ENCODE measurements around the gene ZNF341. TPM values are rescaled to one million over a fixed set of nuclear protein-coding genes. Genes with fewer than 3 reads are reported as not detected.

Gene ZNF341
- polyA plus RNA-seq, 1 donor (not counting 4 experiments of a cell fraction or from before 2014, with no cell fraction given) = 1.7 TPM

GRCh38 chr20:33837096-33837830 is 105.5 kb downstream of the ZNF341 start:
- Histone ChIP-seq H3K27me3 (ENCODE audit: control insufficient read depth, extremely low read depth, insufficient read depth, low read length) (no peaks in the 10 kb centered on the region), H3K4me1 (ENCODE audit: control insufficient read depth, extremely low read depth, insufficient read depth, low read length) (peaks cover 28% of the 10 kb centered on the region), H3K4me3 (ENCODE audit: control insufficient read depth in 2 of 3, extremely low read depth in 1 of 3, insufficient read depth in 2 of 3, low read depth in 1 of 3, low read length in 3 of 3) (no peak overlapping the region), H3K4me2 (ENCODE audit: control insufficient read depth, extremely low read depth, insufficient read depth, low read depth, low read length) (peak overlapping the region; percentile 65), H3K27ac (ENCODE audit: control insufficient read depth, insufficient read depth, low read length) (no peak overlapping the region), H3K36me3 (ENCODE audit: control insufficient read depth in 2 of 2, extremely low read depth in 1 of 2, insufficient read depth in 2 of 2, low read length in 2 of 2) (peaks cover 0 to 5% of the 10 kb centered on the region in 2 experiments), H3K79me2 (ENCODE audit: control insufficient read depth, insufficient read depth, low read length) (peaks cover 86% of the 10 kb centered on the region), H4K20me1 (ENCODE audit: control insufficient read depth, extremely low read depth, insufficient read depth, low read length) (peaks cover 23% of the 10 kb centered on the region), H3K9me3 (ENCODE audit: control insufficient read depth, low read depth, low read length) (no peaks in the 10 kb centered on the region), H3K9me1 (ENCODE audit: control insufficient read depth, extremely low read depth, insufficient read depth, low read length) (peaks cover 7% of the 10 kb centered on the region), H2AFZ (ENCODE audit: control insufficient read depth, low read length) (no peak overlapping the region), H3K9ac (ENCODE audit: control insufficient read depth, extremely low read depth, insufficient read depth, low read length) (no peak overlapping the region)
- FAIRE-seq = no peak
- dilution Hi-C loops (cut with MboI; ENCODE audit: extremely low pct_ligation_motif_present, low sequenced_read_pairs) = no loop called here
- DNase-seq (ENCODE audit: low read depth, low spot score) = no peak
- TF ChIP-seq, protein P1, sequence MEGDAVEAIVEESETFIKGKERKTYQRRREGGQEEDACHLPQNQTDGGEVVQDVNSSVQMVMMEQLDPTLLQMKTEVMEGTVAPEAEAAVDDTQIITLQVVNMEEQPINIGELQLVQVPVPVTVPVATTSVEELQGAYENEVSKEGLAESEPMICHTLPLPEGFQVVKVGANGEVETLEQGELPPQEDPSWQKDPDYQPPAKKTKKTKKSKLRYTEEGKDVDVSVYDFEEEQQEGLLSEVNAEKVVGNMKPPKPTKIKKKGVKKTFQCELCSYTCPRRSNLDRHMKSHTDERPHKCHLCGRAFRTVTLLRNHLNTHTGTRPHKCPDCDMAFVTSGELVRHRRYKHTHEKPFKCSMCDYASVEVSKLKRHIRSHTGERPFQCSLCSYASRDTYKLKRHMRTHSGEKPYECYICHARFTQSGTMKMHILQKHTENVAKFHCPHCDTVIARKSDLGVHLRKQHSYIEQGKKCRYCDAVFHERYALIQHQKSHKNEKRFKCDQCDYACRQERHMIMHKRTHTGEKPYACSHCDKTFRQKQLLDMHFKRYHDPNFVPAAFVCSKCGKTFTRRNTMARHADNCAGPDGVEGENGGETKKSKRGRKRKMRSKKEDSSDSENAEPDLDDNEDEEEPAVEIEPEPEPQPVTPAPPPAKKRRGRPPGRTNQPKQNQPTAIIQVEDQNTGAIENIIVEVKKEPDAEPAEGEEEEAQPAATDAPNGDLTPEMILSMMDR (optimal IDR thresholded peaks at IDR 0.05 in 1 of 3, IDR thresholded peaks at IDR 0.05 in 1 of 3, conservative IDR thresholded peaks at IDR 0.05 in 1 of 3; ENCODE audit: extremely low read depth in 1 of 3, insufficient read depth in 2 of 3, low read length in 3 of 3) = no peak
- TF ChIP-seq EZH2 (IDR thresholded peaks at IDR 0.05; ENCODE audit: low read length) = no peak

GRCh38 chr20:33838035-33838864 is 106.5 kb downstream of the ZNF341 start:
- H3K9ac ChIP-seq (ENCODE audit: control insufficient read depth, extremely low read depth, insufficient read depth, low read length) = no peak overlapping the region
- H3K9me3 ChIP-seq (ENCODE audit: control insufficient read depth, low read depth, low read length) = no peaks in the 10 kb centered on the region
- H3K4me1 ChIP-seq (ENCODE audit: control insufficient read depth, extremely low read depth, insufficient read depth, low read length) = peaks cover 29% of the 10 kb centered on the region
- peak overlapping the region; percentile 65 for H3K4me2 ChIP-seq (ENCODE audit: control insufficient read depth, extremely low read depth, insufficient read depth, low read depth, low read length)
- no peak overlapping the region for H3K27ac ChIP-seq (ENCODE audit: control insufficient read depth, insufficient read depth, low read length)
- peaks cover 0 to 5% of the 10 kb centered on the region in 2 experiments for H3K36me3 ChIP-seq (ENCODE audit: control insufficient read depth in 2 of 2, extremely low read depth in 1 of 2, insufficient read depth in 2 of 2, low read length in 2 of 2)
- FAIRE-seq (peak; percentile 71), DNase-seq (ENCODE audit: low read depth, low spot score) (no peak)
- peaks cover 23% of the 10 kb centered on the region for H4K20me1 ChIP-seq (ENCODE audit: control insufficient read depth, extremely low read depth, insufficient read depth, low read length)
- H3K9me1 ChIP-seq (ENCODE audit: control insufficient read depth, extremely low read depth, insufficient read depth, low read length) = peaks cover 7% of the 10 kb centered on the region
- no peak overlapping the region for H2AFZ ChIP-seq (ENCODE audit: control insufficient read depth, low read length)
- dilution Hi-C loops (cut with MboI; ENCODE audit: extremely low pct_ligation_motif_present, low sequenced_read_pairs) = no loop called here
- H3K27me3 ChIP-seq (ENCODE audit: control insufficient read depth, extremely low read depth, insufficient read depth, low read length) = no peaks in the 10 kb centered on the region
- no peak for TF ChIP-seq EZH2 (IDR thresholded peaks at IDR 0.05; ENCODE audit: low read length)
- TF ChIP-seq, protein P1 (optimal IDR thresholded peaks at IDR 0.05 in 1 of 3, IDR thresholded peaks at IDR 0.05 in 1 of 3, conservative IDR thresholded peaks at IDR 0.05 in 1 of 3; ENCODE audit: extremely low read depth in 1 of 3, insufficient read depth in 2 of 3, low read length in 3 of 3) = peak in 2 of 3 experiments; percentile 27 to 64
- peaks cover 88% of the 10 kb centered on the region for H3K79me2 ChIP-seq (ENCODE audit: control insufficient read depth, insufficient read depth, low read length)
- no peak overlapping the region for H3K4me3 ChIP-seq (ENCODE audit: control insufficient read depth in 2 of 3, extremely low read depth in 1 of 3, insufficient read depth in 2 of 3, low read depth in 1 of 3, low read length in 3 of 3)

Measured in keratinocyte (primary cell).